ENCODE results near the gene KRTAP12-3. TPM values are rescaled to one million over a fixed set of nuclear protein-coding genes. Genes with fewer than 3 reads are reported as not detected.
"Not testable (repeated sequence)": the region's sequence is repeated elsewhere in the genome, so short reads cannot be mapped to it uniquely, and the experiment has no call there.

Gene KRTAP12-3
- total RNA-seq, 3 donors from 2014 or later, result not detected

- DNase-seq (ENCODE audit: low spot score in 2 of 2), result no peak
- Histone ChIP-seq H3K27me3 (peaks cover 0 to 31% of the 10 kb centered on the region in 2 donors), H3K4me1 (no peaks in the 10 kb centered on the region), H3K4me3 (no peak overlapping the region), H3K36me3 (no peaks in the 10 kb centered on the region), H3K9me3 (no peaks in the 10 kb centered on the region), H3K27ac (no peak overlapping the region)
- intact Hi-C loops (cut with DNase I; ENCODE audit: low total_unique reads), result no loop called here
- TF ChIP-seq POLR2AphosphoS5 (IDR thresholded peaks at IDR 0.05) (no peak), POLR2A (IDR thresholded peaks at IDR 0.05) (no peak), CTCF (IDR thresholded peaks at IDR 0.05) (no peak)
Measured at GRCh38 chr21:44684077-44684476, 26.3 kb downstream of the KRTAP12-3 start.

GRCh38 chr21:44684483-44684882, 26.8 kb downstream of the KRTAP12-3 start:
- intact Hi-C loops (cut with DNase I; ENCODE audit: low total_unique reads), result no loop called here
- Histone ChIP-seq H3K4me1 (no peaks in the 10 kb centered on the region), H3K36me3 (no peaks in the 10 kb centered on the region), H3K4me3 (no peak overlapping the region), H3K27me3 (peaks cover 0 to 31% of the 10 kb centered on the region in 2 donors), H3K9me3 (no peaks in the 10 kb centered on the region), H3K27ac (no peak overlapping the region)
- TF ChIP-seq POLR2AphosphoS5 (IDR thresholded peaks at IDR 0.05), result no peak
- no peak for TF ChIP-seq POLR2A (IDR thresholded peaks at IDR 0.05)
- no peak for TF ChIP-seq CTCF (IDR thresholded peaks at IDR 0.05)
- no peak for DNase-seq (ENCODE audit: low spot score in 2 of 2)

- intact Hi-C loops (cut with DNase I; ENCODE audit: low total_unique reads); H3K4me1 ChIP-seq; H3K9me3 ChIP-seq; DNase-seq (ENCODE audit: low spot score in 2 of 2); H3K4me3 ChIP-seq; H3K36me3 ChIP-seq; H3K27ac ChIP-seq: not testable (repeated sequence)
- peaks cover 0 to 31% of the 10 kb centered on the region in 2 donors for H3K27me3 ChIP-seq
Measured at GRCh38 chr21:44685050-44685449, 27.3 kb downstream of the KRTAP12-3 start.

GRCh38 chr21:44686000-44686781, 28.5 kb downstream of the KRTAP12-3 start:
- Histone ChIP-seq H3K4me1 (no peaks in the 10 kb centered on the region), H3K36me3 (no peaks in the 10 kb centered on the region), H3K27ac (no peak overlapping the region), H3K27me3 (peaks cover 0 to 31% of the 10 kb centered on the region in 2 donors), H3K4me3 (no peak overlapping the region), H3K9me3 (no peaks in the 10 kb centered on the region)
- TF ChIP-seq POLR2AphosphoS5 (IDR thresholded peaks at IDR 0.05), result no peak
- TF ChIP-seq CTCF (IDR thresholded peaks at IDR 0.05), result no peak
- intact Hi-C loops (cut with DNase I; ENCODE audit: low total_unique reads), result no loop called here
- DNase-seq (ENCODE audit: low spot score in 2 of 2), result no peak

GRCh38 chr21:44686843-44687561, 29.3 kb downstream of the KRTAP12-3 start:
- peaks cover 0 to 3% of the 10 kb centered on the region in 2 donors for H3K9me3 ChIP-seq
- no peaks in the 10 kb centered on the region for H3K36me3 ChIP-seq
- DNase-seq (ENCODE audit: low spot score in 2 of 2), result no peak
- no peak for TF ChIP-seq POLR2A (IDR thresholded peaks at IDR 0.05)
- no peak for TF ChIP-seq POLR2AphosphoS5 (IDR thresholded peaks at IDR 0.05)
- no peak for TF ChIP-seq CTCF (IDR thresholded peaks at IDR 0.05)
- no peaks in the 10 kb centered on the region for H3K4me1 ChIP-seq
- intact Hi-C loops (cut with DNase I; ENCODE audit: low total_unique reads), result no loop called here
- H3K4me3 ChIP-seq, result no peak overlapping the region
- peaks cover 0 to 31% of the 10 kb centered on the region in 2 donors for H3K27me3 ChIP-seq
- no peak overlapping the region for H3K27ac ChIP-seq

Data from breast epithelium (tissue), 4 donors.